ENCODE data around the gene MAVS. TPM values are rescaled to one million over a fixed set of nuclear protein-coding genes. Genes with fewer than 3 reads are reported as not detected.

MAVS gene
- total and polyA plus RNA-seq, 2 donors (not counting 3 experiments of a cell fraction or from before 2014, with no cell fraction given) = 18.8 to 40.7 TPM

GRCh38 chr20:3894796-3895195, 48.2 kb downstream of the MAVS start:
- POLR2A ChIA-PET = no interaction called here
- Histone ChIP-seq H3K79me2 (ENCODE audit: control insufficient read depth, insufficient read depth, low read length) (peaks cover 99% of the 10 kb centered on the region), H3K9me3 (replicated peaks; ENCODE audit: control insufficient read depth, insufficient read depth, low read length) (no peaks in the 10 kb centered on the region), H3K4me1 (ENCODE audit: control insufficient read depth, extremely low read depth, insufficient read depth, low read length) (peaks cover 60% of the 10 kb centered on the region), H3K9ac (replicated peaks; ENCODE audit: extremely low read depth, insufficient read depth, low read length) (no peak overlapping the region), H3K27me3 (ENCODE audit: control insufficient read depth in 2 of 2, insufficient read depth in 2 of 2, low read length in 2 of 2) (no peaks in the 10 kb centered on the region), H4K20me1 (replicated peaks; ENCODE audit: control insufficient read depth, extremely low read depth, insufficient read depth, low read length) (peaks cover 39% of the 10 kb centered on the region), H3K4me2 (ENCODE audit: insufficient read depth, low read length) (no peak overlapping the region), H3K4me3 (replicated peaks in 1 of 3; ENCODE audit: insufficient read depth in 1 of 3, low read depth in 1 of 3, low read length in 3 of 3) (no peak overlapping the region), H2AFZ (ENCODE audit: low read depth, low read length) (no peak overlapping the region), H3K9me1 (replicated peaks; ENCODE audit: control insufficient read depth, extremely low read depth, insufficient read depth, low read length) (no peaks in the 10 kb centered on the region), H3K27ac (ENCODE audit: insufficient read depth, low read depth, low read length) (no peak overlapping the region), H3K36me3 (ENCODE audit: control insufficient read depth in 2 of 2, extremely low read depth in 1 of 2, insufficient read depth in 2 of 2, low read length in 2 of 2) (peaks cover 0 to 5% of the 10 kb centered on the region in 2 experiments)
- no peak for FAIRE-seq
- no TSS peak for BruUV-seq (replicated peaks)
- DNase-seq (ENCODE audit: low read depth, low spot score) = no peak
- CTCF ChIA-PET = no interaction called here
- dilution Hi-C loops (cut with MboI; ENCODE audit: extremely low pct_ligation_motif_present, low sequenced_read_pairs) = no loop called here
- intact Hi-C loops (cut with micrococcal nuclease) = no loop called here
- no peak for TF ChIP-seq GATA2 (IDR thresholded peaks at IDR 0.05; ENCODE audit: insufficient read depth, insufficient read length, low read depth, low read length)
- TF ChIP-seq JUN (IDR thresholded peaks at IDR 0.05; ENCODE audit: borderline replicate concordance, insufficient read depth, insufficient read length, low read depth) = no peak
- no peak for TF ChIP-seq FOS (IDR thresholded peaks at IDR 0.05; ENCODE audit: borderline replicate concordance, insufficient read depth, low read length)
- TF ChIP-seq POLR2A (IDR thresholded peaks at IDR 0.05; ENCODE audit: low read depth, low read length) = no peak
- no peak for TF ChIP-seq MYC (IDR thresholded peaks at IDR 0.05; ENCODE audit: low read depth, low read length)
- no peak for TF ChIP-seq CTCF (IDR thresholded peaks at IDR 0.05; ENCODE audit: extremely low read depth in 1 of 2, insufficient read depth in 1 of 2, low read depth in 1 of 2, low read length in 2 of 2)
- no peak for TF ChIP-seq EZH2 (IDR thresholded peaks at IDR 0.05; ENCODE audit: borderline replicate concordance, low read depth, low read length, severe bottlenecking)
- no peak for TF ChIP-seq POLR2AphosphoS5 (IDR thresholded peaks at IDR 0.05; ENCODE audit: insufficient read depth, low read depth, low read length)
- no peak for TF ChIP-seq MAX (IDR thresholded peaks at IDR 0.05; ENCODE audit: insufficient read depth, insufficient read length)
